ENCODE data around the gene MYO15B.

Gene MYO15B

DNA sequence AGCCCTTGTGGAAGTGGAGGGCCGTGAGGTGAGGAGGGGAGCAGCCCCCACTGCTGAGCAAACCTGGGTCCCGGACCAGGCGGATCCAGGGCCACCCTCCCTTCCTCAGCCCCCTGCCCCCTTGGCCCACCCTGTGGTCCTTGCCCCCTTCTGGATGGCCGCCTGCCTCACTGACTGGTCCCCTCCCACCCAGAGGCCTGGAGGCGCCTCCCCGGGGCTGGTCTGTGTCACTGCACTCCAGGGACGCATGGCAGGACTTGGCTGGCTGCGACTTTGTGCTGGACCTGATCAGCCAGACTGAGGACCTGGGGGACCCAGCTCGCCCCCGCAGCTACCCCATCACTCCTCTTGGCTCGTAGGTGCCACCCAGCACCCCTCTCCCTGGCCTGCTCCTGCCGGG is 26.4 kb downstream of the MYO15B start:
- Histone ChIP-seq H3K27me3 (ENCODE audit: insufficient read depth, low read depth, severe bottlenecking) (no peaks in the 10 kb centered on the region), H3K27ac (no peak overlapping the region), H3K9me3 (ENCODE audit: severe bottlenecking) (no peaks in the 10 kb centered on the region), H3K36me3 (no peaks in the 10 kb centered on the region), H3K4me3 (ENCODE audit: low read depth, low read length) (no peak overlapping the region)
- TF ChIP-seq, protein P1, sequence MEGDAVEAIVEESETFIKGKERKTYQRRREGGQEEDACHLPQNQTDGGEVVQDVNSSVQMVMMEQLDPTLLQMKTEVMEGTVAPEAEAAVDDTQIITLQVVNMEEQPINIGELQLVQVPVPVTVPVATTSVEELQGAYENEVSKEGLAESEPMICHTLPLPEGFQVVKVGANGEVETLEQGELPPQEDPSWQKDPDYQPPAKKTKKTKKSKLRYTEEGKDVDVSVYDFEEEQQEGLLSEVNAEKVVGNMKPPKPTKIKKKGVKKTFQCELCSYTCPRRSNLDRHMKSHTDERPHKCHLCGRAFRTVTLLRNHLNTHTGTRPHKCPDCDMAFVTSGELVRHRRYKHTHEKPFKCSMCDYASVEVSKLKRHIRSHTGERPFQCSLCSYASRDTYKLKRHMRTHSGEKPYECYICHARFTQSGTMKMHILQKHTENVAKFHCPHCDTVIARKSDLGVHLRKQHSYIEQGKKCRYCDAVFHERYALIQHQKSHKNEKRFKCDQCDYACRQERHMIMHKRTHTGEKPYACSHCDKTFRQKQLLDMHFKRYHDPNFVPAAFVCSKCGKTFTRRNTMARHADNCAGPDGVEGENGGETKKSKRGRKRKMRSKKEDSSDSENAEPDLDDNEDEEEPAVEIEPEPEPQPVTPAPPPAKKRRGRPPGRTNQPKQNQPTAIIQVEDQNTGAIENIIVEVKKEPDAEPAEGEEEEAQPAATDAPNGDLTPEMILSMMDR (IDR thresholded peaks at IDR 0.05; ENCODE audit: low read depth, low read length) = peak; percentile 75
- DNase-seq = peak; percentile 78

DNA sequence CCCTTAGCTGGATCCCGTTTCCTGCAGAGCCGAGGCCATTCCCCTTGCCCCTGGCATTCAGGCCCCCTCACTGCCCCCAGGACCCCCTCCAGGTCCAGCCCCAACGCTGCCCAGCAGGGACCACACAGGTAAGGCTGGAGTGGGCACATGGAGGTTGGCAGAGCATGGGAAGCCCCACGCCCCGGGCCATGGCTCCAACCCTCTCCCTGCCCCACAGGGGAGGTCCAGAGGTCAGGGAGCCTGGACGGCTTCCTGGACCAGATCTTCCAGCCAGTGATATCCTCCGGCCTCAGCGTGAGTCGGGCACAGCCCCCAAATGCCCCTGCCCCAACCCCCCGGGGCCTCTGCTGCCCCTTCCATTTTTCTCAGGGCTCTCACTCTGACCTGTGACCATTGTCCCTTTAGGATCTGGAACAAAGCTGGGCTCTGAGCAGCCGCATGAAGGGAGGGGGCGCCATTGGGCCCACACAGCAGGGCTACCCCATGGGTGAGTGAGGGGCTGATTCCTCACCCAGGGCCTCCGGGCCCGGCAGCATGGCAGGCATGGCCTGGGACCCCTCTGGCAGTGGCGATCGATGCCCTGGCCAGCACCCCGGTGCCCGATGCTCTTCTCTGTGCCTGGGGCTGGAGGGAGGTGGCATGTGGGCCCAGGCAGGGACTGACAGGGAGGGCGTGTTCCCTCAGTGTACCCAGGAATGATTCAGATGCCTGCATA is 27.1 kb downstream of the MYO15B start:
- no peak overlapping the region for H3K4me3 ChIP-seq (ENCODE audit: low read depth, low read length)
- H3K27ac ChIP-seq = no peak overlapping the region; the same call in 1 of the 2 replicates
- H3K36me3 ChIP-seq = no peaks in the 10 kb centered on the region
- TF ChIP-seq, protein P1 (IDR thresholded peaks at IDR 0.05; ENCODE audit: low read depth, low read length) = peak; percentile 33; the same call in 1 of the 2 replicates
- H3K27me3 ChIP-seq (ENCODE audit: insufficient read depth, low read depth, severe bottlenecking) = no peaks in the 10 kb centered on the region
- no peak for DNase-seq
- H3K9me3 ChIP-seq (ENCODE audit: severe bottlenecking) = no peaks in the 10 kb centered on the region

DNA sequence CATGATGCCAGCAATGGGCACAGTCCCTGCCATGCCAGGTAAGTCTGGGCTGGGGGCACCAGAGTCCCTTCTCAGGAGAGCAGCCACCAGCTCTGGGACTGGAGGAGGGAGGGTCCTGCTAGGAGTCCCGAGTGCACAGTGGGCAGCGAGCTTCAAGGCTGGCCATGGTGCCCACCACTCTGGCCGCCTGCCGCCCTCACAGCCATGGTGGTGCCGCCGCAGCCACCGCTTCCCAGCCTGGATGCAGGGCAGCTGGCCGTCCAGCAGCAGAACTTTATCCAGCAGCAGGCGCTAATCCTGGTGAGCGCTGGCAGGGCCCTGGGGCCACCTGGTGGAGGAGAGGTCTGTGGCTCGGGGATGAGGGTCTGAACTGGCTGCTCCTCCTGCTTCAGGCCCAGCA is 27.7 kb downstream of the MYO15B start:
- H3K36me3 ChIP-seq = no peaks in the 10 kb centered on the region
- peak; percentile 91 for DNase-seq
- H3K4me3 ChIP-seq (ENCODE audit: low read depth, low read length) = no peak overlapping the region
- H3K27me3 ChIP-seq (ENCODE audit: insufficient read depth, low read depth, severe bottlenecking) = no peaks in the 10 kb centered on the region
- no peaks in the 10 kb centered on the region for H3K9me3 ChIP-seq (ENCODE audit: severe bottlenecking)
- H3K27ac ChIP-seq = no peak overlapping the region; the same call in 1 of the 2 replicates
- TF ChIP-seq, protein P1 (IDR thresholded peaks at IDR 0.05; ENCODE audit: low read depth, low read length) = peak; percentile 92

DNA sequence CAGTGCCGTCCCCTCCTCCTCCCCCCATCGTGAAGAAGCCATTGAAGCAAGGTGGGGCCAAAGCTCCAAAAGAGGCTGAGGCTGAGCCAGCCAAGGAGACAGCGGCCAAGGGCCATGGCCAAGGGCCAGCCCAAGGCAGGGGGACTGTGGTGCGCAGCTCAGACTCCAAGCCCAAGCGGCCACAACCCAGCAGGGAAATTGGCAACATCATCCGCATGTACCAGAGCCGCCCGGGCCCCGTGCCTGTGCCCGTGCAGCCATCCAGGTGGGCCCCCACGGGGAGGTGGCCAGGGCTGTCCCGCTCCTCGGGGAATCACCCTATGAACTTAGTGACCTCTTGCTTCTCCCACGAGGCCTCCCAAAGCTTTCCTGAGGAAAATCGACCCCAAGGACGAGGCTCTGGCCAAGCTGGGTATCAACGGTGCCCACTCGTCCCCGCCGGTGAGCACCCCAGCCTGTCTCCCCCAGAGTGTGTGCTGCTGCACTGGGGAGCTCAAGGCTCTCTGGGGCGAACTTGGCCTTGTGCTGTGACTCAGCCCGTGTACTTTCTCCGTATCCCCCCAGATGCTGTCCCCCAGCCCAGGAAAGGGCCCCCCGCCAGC is 29.0 kb downstream of the MYO15B start:
- Histone ChIP-seq H3K9me3 (ENCODE audit: severe bottlenecking) (no peaks in the 10 kb centered on the region), H3K27me3 (ENCODE audit: insufficient read depth, low read depth, severe bottlenecking) (no peaks in the 10 kb centered on the region), H3K27ac (no peak overlapping the region), H3K36me3 (no peaks in the 10 kb centered on the region), H3K4me3 (ENCODE audit: low read depth, low read length) (no peak overlapping the region)
- TF ChIP-seq, protein P1 (IDR thresholded peaks at IDR 0.05; ENCODE audit: low read depth, low read length) = no peak
- no peak for DNase-seq

DNA sequence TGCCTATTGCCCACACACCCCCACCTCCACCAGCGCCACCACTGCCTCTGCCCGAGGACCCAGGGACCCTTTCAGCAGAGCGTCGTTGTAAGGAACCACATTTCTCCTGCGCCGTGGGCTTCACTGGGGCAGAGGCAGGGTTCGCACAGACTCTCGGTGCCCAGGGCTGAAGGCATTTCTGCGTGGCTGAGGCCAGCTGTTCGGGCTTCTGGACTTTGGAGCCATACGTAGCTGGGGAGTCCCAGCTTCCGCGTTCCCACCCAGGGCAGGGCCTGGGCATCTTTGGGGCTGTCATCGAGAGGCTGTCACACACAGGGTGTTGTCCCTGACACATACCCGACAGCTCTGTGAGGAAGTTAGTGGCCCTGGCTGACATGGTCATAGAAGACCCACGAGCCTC is 29.6 kb downstream of the MYO15B start:
- Histone ChIP-seq H3K36me3 (no peaks in the 10 kb centered on the region), H3K9me3 (ENCODE audit: severe bottlenecking) (no peaks in the 10 kb centered on the region), H3K27ac (no peak overlapping the region), H3K4me3 (ENCODE audit: low read depth, low read length) (no peak overlapping the region), H3K27me3 (ENCODE audit: insufficient read depth, low read depth, severe bottlenecking) (no peaks in the 10 kb centered on the region)
- TF ChIP-seq, protein P1 (IDR thresholded peaks at IDR 0.05; ENCODE audit: low read depth, low read length) = no peak
- DNase-seq = no peak

All from WERI-Rb-1 (cell line).